ENCODE measurements around the gene RBMY1E.
"Not testable (repeated sequence)": the region's sequence is repeated elsewhere in the genome, so short reads cannot be mapped to it uniquely, and the experiment has no call there.

The RBMY1E gene

DNA sequence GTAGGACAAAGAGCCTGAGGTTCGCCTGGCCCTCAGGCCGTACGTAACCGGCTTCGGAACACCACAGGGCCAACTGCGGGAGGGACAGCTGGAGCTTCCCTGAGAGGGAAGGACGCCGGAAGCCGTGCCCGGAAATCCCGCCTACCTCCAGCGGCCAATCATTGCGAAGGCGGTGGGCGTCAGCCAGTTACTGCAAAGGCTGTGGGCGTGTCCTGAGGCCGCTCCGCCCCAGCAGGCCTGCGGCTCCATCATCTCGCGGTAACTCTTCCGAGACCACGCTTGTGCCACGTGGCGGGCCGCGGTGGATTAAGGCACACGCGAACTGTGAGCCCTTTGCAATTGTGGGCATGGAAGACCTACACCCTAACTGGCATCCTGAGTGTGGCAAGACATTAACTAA, at the start of gene RBMY1E:
Gene RBMY1E, minus strand, starts transcription at position 101 of the 400 bp plus-strand sequence. CDS start 1,978 bp downstream, outside the sequence.
- not testable (repeated sequence) for DNase-seq (ENCODE audit: low spot score)

DNA sequence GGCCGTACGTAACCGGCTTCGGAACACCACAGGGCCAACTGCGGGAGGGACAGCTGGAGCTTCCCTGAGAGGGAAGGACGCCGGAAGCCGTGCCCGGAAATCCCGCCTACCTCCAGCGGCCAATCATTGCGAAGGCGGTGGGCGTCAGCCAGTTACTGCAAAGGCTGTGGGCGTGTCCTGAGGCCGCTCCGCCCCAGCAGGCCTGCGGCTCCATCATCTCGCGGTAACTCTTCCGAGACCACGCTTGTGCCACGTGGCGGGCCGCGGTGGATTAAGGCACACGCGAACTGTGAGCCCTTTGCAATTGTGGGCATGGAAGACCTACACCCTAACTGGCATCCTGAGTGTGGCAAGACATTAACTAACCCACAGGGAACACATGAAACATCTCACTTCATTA, 23.4 kb downstream of the RBMY1E start, which contains the start of gene RBMY1D:
Gene RBMY1D, minus strand, starts transcription at position 101 of the 400 bp plus-strand sequence. CDS start 2,013 bp downstream, outside the sequence.
- DNase-seq (ENCODE audit: low spot score) = not testable (repeated sequence)

DNA sequence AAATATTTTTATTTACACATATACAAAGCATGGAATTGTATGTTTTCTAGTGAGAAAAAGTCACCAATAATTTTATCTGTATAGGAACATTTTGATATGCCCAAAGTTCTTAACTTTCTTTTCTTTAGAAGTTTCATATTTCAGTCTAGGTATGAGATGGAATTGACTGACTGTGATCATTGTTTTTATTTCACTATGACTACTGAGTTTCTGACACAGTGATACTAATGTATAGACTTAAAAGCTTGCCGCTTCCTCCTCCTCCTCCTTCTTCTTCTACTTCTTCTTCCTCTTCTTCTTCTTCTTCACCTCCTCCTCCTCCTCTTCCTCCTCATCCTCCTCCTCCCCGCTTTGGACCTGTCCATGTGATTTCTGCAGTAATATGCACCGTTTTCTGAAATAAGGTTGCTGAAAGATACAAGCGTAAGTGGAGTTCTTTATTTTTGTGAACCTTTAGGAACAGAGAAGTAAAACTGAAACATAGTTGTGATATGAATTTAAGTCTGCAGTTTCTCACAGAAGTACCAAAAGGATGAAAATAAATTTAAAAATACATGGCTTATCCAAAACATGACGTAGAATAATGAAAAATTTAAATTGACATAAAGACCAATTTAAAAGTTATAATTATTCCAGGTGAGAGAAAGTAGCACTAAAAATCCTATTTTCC, 48.3 kb downstream of the RBMY1E start:
- not testable (repeated sequence) for DNase-seq (ENCODE audit: low spot score)
